A204.1 (cell line): ENCODE measurements around the gene PLCB4.

Source experiments
- FAIRE-seq: peaks from 2 replicates; lab custom pipeline; 2012; peaks lifted over from hg19 to GRCh38; lab: Jason Lieb, UNC

The PLCB4 gene

DNA sequence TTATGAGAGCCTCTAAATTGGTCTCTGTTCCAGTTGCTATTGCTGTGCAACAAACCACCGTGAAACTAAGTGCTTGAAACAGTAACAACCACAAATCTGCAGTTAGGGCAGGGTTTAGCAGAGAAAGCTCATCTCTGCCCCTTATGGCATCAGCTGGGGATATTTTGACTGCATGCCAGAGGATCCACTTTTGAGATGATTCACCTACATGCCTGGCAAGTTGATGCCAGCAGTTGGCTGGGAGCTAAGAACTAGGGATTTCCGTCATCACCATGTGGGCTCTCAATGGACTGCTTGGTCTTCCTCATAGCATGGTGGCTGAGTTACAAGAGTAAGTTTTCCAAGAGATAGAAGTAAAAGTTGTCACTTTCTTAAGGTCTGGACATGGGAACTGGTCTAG, 35.1 kb downstream of the PLCB4 start:
- no peak for FAIRE-seq

GRCh38 chr20:9108260-9108659, 39.4 kb downstream of the PLCB4 start:
- FAIRE-seq: no peak

DNA sequence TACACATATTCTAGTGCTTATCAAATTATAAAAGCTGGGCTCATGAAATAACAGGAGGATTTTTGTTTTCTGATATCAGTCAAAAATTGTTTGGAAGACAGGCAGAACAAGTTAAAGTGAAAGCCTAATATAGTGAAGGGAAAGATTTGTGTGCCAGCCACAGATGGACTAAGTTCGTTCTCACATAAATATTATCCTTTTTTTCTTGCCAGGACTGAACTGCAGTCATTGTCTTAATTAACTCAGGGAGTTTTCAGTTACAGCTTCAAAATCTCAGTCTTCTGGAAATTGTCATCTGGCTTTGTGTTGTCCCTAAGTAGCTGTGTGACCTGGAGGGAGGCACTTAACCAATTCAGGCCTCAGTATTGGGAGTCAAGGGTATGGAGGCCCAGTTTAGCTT, 40.7 kb downstream of the PLCB4 start:
- FAIRE-seq: no peak

GRCh38 chr20:9110365-9110764, 41.5 kb downstream of the PLCB4 start:
- FAIRE-seq: no peak

DNA sequence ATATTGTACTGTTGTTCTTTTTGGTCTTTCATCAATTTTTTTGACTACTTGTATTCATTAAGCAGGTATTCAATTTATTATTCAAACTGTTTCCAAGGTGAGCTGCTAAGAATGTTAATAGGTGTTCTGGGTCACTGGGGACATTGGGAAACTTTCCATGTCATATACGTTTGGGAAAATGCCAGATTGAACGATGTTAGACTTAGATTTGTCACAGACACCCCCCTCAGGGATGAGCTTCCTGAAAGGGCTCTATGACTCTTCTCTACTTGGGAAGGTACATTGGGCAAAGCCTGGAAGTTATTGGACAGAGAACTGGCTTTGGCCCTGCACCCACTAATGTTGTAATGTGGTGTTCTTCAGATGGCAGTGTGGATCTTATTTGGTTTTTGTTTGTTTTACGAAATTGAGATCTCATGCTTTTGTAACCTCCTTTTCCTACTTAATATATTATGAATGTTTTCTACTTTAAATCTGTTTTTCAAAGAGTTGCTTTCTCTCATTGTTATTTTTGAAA, 42.1 kb downstream of the PLCB4 start:
- FAIRE-seq: no peak

DNA sequence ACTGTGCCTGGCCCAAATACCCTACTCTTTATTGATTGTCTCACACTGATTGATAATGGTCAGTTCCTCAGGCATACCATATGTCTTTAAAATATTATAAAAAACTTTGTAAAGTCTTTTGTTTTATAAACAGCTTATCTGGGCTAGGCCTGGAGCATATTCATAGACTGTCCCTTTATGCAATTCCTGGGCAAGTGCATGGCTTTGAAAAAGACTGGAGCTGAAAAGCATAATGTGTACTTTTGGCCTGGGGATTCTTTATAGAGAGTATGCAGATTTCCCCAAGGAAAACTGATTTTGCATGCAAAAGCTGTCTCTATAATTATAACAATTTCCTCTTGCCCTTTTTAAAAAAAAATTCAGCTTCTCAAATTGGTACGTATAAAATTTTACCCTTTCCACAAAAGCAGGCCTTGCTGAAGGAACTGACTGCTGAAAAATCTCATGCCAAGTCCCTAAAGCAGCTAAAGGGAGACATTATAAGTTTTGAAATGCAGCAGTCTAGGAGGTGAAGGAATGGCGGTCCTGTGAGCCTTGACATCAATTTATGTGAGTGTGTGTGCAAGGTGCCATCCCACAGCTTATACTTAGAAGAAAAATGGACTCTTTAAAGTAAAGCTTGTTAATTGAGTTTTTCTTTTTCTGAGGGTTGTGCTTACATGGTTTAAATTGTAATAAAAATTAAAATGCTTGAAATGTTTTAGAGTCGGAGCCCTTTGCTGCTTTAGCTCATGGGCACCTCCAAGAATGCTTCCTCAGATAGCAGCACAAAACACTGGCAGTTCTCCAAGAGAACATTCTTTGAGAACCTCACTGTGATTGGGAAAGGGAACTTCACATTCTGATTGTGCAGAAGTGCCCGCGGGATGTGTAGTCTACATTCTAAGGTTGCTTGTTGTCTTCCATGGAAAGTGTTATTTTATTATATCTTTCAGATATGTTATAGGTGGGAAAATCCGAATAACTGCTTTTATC, 43.9 kb downstream of the PLCB4 start:
- FAIRE-seq: no peak

GRCh38 chr20:9114709-9115108, 45.8 kb downstream of the PLCB4 start:
- no peak for FAIRE-seq

GRCh38 chr20:9117548-9117947, 48.7 kb downstream of the PLCB4 start:
- FAIRE-seq: no peak

DNA sequence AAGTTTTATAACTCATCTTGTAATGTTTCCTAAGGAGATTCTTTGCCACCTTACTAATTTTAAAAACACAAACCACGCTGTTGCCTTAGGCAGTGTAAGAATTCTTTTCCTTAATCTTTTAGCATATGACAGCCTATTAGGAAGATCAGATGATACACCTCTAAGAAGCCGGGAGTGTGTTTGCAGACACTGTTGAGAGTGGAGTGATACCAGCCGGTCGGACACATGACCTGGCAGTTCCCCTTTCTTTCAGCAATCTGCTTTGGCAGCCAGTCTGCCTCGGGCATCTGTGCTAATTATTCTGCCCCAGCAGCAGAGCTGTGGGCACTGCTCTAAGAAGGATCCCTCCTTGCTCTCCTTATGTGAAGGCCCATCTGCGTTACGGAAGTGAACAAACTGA, 50.9 kb downstream of the PLCB4 start:
- FAIRE-seq: no peak

GRCh38 chr20:9121211-9121610, 52.3 kb downstream of the PLCB4 start:
- no peak for FAIRE-seq

DNA sequence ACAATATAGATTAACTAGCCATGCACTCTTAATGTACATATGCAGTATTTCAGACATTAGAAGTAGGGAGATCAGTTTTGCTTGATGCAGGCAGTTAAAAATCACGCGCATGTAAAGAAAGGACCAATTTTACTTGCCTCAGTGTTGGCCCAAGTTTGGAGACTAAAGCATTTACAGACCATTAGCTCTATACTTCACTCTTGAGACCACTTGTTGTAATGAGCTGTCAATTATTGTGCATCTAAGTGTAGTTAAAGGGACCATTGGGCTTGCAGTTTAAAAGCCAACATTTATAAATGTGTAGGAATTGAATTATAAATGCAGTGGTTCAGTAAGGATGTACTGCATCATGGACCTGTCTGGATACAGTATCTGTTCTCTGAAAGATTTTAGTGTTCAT, 53.7 kb downstream of the PLCB4 start:
- FAIRE-seq: no peak

DNA sequence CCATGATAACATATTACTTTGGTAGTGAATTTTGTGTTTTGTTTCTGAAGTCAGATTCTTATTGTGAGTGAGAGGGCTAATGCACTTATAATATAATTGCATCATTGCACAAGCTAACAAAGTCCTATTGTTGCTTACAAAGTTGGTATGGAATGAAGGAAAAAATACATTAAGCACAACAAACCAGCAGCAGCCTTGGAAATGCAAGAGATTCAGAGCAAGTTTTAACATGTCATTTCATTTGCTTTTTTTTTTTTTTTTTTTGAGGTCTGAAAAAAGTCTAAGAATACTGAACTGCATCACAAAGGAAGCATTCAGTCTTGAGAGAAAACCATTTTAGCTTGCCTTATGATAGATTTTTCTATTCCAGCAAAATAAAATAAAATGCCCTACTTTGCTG, 57.6 kb downstream of the PLCB4 start:
- FAIRE-seq: no peak

DNA sequence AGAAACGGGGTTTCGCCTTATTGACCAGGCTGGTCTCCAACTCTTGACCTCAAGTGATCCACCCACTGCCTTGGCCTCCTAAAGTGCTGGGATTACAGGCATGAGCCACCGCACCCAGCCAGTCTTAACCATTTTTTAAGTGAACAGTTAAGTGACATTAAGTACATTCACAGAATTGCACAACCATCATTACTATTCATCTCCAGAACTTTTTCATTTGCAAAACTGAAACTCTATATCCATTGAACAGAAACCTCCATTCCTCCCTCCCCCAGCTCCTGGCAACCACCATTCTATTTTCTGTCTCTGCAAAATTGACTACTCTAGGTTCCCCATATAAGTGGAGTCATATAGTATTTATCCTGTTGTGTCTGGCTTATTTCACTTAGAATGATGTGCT, 59.7 kb downstream of the PLCB4 start:
- no peak for FAIRE-seq

- FAIRE-seq: no peak
Measured at GRCh38 chr20:9129756-9130155, 60.9 kb downstream of the PLCB4 start.

DNA sequence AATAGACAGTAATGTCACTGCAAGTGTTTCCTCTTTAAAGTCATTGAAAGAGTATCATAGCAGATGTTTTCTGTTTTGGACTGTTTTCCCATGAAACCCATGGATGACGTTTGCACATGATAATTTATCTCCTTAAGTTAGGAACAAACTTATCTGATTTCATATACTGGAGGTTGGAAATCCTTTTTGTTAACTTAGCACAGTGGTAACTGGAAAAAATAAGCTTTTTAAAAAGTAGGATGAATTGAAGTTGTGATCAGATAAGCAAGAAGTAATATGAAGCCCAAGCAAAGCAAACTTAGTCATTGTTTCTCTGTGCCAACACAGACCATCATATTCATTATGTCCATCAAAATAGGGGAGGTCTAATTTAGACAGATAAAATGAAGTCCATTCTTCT, 61.6 kb downstream of the PLCB4 start:
- FAIRE-seq: no peak

GRCh38 chr20:9131841-9132240, 63.0 kb downstream of the PLCB4 start:
- FAIRE-seq: no peak

DNA sequence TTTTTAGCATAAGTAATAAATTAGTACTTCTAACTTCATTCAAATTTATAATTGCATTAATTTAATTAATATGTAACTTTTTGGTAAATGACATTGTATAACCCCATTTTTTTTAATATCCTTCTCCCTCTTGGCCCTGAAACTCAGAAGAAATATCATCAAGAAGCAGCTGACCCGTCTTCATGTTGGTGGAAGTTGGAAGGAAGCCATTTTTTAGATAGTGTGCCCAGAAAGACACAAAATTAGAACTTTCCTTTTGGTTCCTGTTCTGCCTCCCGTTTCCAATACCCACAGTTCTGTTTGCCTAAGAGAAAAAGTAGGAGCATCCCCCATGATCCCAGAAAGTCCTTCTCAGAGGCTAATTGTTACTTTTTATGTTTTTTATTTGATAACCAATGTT, 65.5 kb downstream of the PLCB4 start:
- FAIRE-seq: peak; percentile 19

- no peak for FAIRE-seq
Measured at GRCh38 chr20:9136114-9136513, 67.2 kb downstream of the PLCB4 start.

GRCh38 chr20:9137001-9137400, 68.1 kb downstream of the PLCB4 start:
- no peak for FAIRE-seq

GRCh38 chr20:9139106-9139833, 70.4 kb downstream of the PLCB4 start:
- FAIRE-seq: no peak

GRCh38 chr20:9140162-9140760, 71.4 kb downstream of the PLCB4 start:
- no peak for FAIRE-seq

- no peak for FAIRE-seq
Measured at GRCh38 chr20:9141070-9141469, 72.2 kb downstream of the PLCB4 start.

- no peak for FAIRE-seq
Measured at GRCh38 chr20:9141921-9142320, 73.0 kb downstream of the PLCB4 start.
